Epithelial cell of alveolus of lung (primary cell): ENCODE measurements around the gene FAM72A. TPM values are rescaled to one million over a fixed set of nuclear protein-coding genes. Genes with fewer than 3 reads are reported as not detected.

Experiments
- total RNA-seq: library from RNA; depleted of rRNA; stranded (reverse); fragments of >200 nt; gene quantifications from 2 replicates; pipeline ENCODE4 v1.2.1, GENCODE V29; 2015

The FAM72A gene
- total RNA-seq: 6.7 and 6.9 TPM in 2 replicates

GRCh38 chr1:206202789-206203363 lies at the start of gene FAM72A:
TSS of gene FAM72A (minus strand) at chr1:206202839. CDS start at chr1:206202025, 814 bp downstream.

GRCh38 chr1:206203364-206204158 lies 922 bp upstream of the FAM72A start, which contains the start of gene SRGAP2:
TSS of gene SRGAP2 (plus strand) at chr1:206203541. CDS start at chr1:206205971, 2,430 bp downstream.

Other genes starting within 250 kb of the FAM72A start
- 1.8 and 4.1 TPM in 2 replicates for gene RAB7B, start 199.4 kb downstream of the FAM72A start, total RNA-seq
- 0.13 TPM in 1 of 2 replicates, not detected in the other for gene CTSE, start 178.9 kb downstream of the FAM72A start, total RNA-seq
- gene RHEX, start 149.7 kb downstream of the FAM72A start, total RNA-seq: not detected in 2 replicates
- not detected in 2 replicates for gene AVPR1B, start 85.5 kb downstream of the FAM72A start, total RNA-seq
- gene SRGAP2, start 702 bp upstream of the FAM72A start, total RNA-seq: 38.1 and 41.4 TPM in 2 replicates